ENCODE data around the gene ZNF579.
"Not testable (repeated sequence)": the region's sequence is repeated elsewhere in the genome, so short reads cannot be mapped to it uniquely, and the experiment has no call there.

The ZNF579 gene

GRCh38 chr19:55538132-55538531 lies 42.5 kb downstream of the ZNF579 start:
- H3K27ac ChIP-seq, result no peak overlapping the region
- no peak for TF ChIP-seq CTCF (conservative IDR thresholded peaks at IDR 0.05)

- no peak overlapping the region for H3K27ac ChIP-seq
- no peak for TF ChIP-seq CTCF (conservative IDR thresholded peaks at IDR 0.05)
Measured at GRCh38 chr19:55537741-55538111, 42.9 kb downstream of the ZNF579 start.

GRCh38 chr19:55536951-55537740 lies 43.5 kb downstream of the ZNF579 start, which contains the start of gene SBK2:
TSS of gene SBK2 (minus strand) at chr19:55537133. CDS start at chr19:55536294, 839 bp downstream.
- no peak within 1 kb of the TSS for H3K27ac ChIP-seq
- TF ChIP-seq CTCF (conservative IDR thresholded peaks at IDR 0.05), result no peak

GRCh38 chr19:55536366-55536765 lies 44.3 kb downstream of the ZNF579 start:
- no peak for TF ChIP-seq CTCF (conservative IDR thresholded peaks at IDR 0.05)
- H3K27ac ChIP-seq, result no peak overlapping the region

- TF ChIP-seq CTCF (conservative IDR thresholded peaks at IDR 0.05), result no peak
- no peak overlapping the region for H3K27ac ChIP-seq
Measured at GRCh38 chr19:55535965-55536350, 44.7 kb downstream of the ZNF579 start.

- H3K27ac ChIP-seq, result no peak overlapping the region
- no peak for TF ChIP-seq CTCF (conservative IDR thresholded peaks at IDR 0.05)
Measured at GRCh38 chr19:55535173-55535964, 45.3 kb downstream of the ZNF579 start.

- H3K27ac ChIP-seq, result not testable (repeated sequence)
Measured at GRCh38 chr19:55534280-55534679, 46.4 kb downstream of the ZNF579 start.

- TF ChIP-seq CTCF (conservative IDR thresholded peaks at IDR 0.05), result no peak
Measured at GRCh38 chr19:55530996-55531395, 49.7 kb downstream of the ZNF579 start.

More at GRCh38 chr19:55530996-55531395, 49.7 kb downstream of the ZNF579 start:
- H3K27ac ChIP-seq, result no peak overlapping the region

All from VCaP (cell line).